Heart left ventricle (tissue), 13 donors: ENCODE measurements around the gene SOWAHC.

ENCODE experiments used
- POLR2A ChIP-seq, 2 donors: fragments of 450-650 bp; IDR thresholded peaks; one replicate each; pipeline ENCODE4 v1.6.1; 2017; ENCODE audit warnings: antibody characterized with exemption in 2 of 2, mild to moderate bottlenecking in 2 of 2, moderate library complexity in 2 of 2
- TF ChIP-seq, protein P1 (sequence below), 12 donors: fragments of 200-600 bp; sonication (generic) in 4 of 12; IDR thresholded peaks; one replicate each; pipeline versions ENCODE4 v1.5.0 to v1.8.0; 2018 to 2022; ENCODE audit warnings: antibody characterized with exemption in 12 of 12, mild to moderate bottlenecking in 5 of 12
- donor health status: ischemic (EF 13 %, LVEDD 7.1; RV severe dilation, severe dysfunction).
- donor health status: DM: no; HTN: yes; CAD: no.
- donor health status: DM: no; HTN: no; CAD: no.
- donor health status: ischemic (EF 25% LVEDD 6.9; RV normal size, moderate dysfunction).
- donor health status: ischemic (EF 25% LVEDD 5.7; RV mildly dilated, moderate dysfunction).
- donor health status: ischemic (EF 35%, LVEDD 5.7; RV mildly dilated, moderate dysfunction).
- donor health status: nonischemic (EF 11% LVEDD 7.7; RV severe dilation, severe dysfunction).
- donor health status: DM: yes; HTN: yes; CAD: no.
- donor health status: PGD.
- donor health status: ischemic (EF 29% LVEDD 5.4; RV normal size, mild dysfunction).
- donor health status: nonischemic (EF 23%, LVEDD 6.1; RV moderate dilation, normal function).

GRCh38 chr2:109623923-109624322, 9.8 kb downstream of the SOWAHC start:
- TF ChIP-seq, protein P1, sequence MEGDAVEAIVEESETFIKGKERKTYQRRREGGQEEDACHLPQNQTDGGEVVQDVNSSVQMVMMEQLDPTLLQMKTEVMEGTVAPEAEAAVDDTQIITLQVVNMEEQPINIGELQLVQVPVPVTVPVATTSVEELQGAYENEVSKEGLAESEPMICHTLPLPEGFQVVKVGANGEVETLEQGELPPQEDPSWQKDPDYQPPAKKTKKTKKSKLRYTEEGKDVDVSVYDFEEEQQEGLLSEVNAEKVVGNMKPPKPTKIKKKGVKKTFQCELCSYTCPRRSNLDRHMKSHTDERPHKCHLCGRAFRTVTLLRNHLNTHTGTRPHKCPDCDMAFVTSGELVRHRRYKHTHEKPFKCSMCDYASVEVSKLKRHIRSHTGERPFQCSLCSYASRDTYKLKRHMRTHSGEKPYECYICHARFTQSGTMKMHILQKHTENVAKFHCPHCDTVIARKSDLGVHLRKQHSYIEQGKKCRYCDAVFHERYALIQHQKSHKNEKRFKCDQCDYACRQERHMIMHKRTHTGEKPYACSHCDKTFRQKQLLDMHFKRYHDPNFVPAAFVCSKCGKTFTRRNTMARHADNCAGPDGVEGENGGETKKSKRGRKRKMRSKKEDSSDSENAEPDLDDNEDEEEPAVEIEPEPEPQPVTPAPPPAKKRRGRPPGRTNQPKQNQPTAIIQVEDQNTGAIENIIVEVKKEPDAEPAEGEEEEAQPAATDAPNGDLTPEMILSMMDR (IDR thresholded peaks at IDR 0.05), result no peak
- TF ChIP-seq POLR2A (IDR thresholded peaks at IDR 0.05), result no peak
